HG03025 (cell line): ENCODE data around the gene TBC1D1.
"Not testable (repeated sequence)": the region's sequence is repeated elsewhere in the genome, so short reads cannot be mapped to it uniquely, and the experiment has no call there.

Experiments used
- ATAC-seq: cut with Tn5 transposase; IDR thresholded peaks from one replicate; pipeline ENCODE4 v1.9.1; 2021; ENCODE audit warnings: mild to moderate bottlenecking, moderate library complexity; ENCODE audit not compliant: unreplicated experiment, low FRiP score

Gene TBC1D1

DNA sequence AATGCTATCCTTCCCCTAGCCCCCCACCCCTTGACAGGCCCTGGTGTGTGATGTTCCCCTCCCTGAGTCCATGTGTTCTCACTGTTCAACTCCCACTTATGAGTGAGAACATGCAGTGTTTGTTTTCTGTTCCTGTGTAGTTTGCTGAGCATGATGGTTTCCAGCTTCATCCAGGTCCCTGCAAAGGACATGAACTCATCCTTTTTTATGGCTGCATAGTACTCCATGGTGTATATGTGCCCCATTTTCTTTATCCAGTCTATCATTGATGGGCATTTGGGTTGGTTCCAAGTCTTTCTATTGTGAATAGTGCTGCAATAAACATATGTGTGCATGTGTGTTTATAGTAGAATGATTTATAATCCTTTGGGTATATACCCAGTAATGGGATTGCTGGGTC lies 32.2 kb downstream of the TBC1D1 start:
- not testable (repeated sequence) for ATAC-seq

DNA sequence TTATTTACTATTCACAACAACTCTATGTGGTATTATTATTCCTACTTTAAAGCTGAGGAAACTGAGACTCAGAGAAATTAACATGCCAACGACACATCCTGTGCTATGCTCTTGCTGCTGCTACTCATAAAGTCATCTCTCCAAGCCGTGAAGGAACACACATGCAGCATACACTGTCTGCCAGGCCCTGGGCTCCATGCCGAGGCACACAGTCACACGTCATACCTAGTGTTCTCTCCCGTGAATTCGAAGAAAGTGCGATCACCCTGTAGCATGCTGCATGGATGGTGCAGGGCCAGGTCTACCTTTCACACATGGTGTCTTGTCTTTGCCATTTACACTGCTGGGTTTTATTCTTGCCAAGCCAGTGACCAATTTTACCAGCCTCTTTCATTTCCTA lies 34.1 kb downstream of the TBC1D1 start:
- no peak for ATAC-seq

DNA sequence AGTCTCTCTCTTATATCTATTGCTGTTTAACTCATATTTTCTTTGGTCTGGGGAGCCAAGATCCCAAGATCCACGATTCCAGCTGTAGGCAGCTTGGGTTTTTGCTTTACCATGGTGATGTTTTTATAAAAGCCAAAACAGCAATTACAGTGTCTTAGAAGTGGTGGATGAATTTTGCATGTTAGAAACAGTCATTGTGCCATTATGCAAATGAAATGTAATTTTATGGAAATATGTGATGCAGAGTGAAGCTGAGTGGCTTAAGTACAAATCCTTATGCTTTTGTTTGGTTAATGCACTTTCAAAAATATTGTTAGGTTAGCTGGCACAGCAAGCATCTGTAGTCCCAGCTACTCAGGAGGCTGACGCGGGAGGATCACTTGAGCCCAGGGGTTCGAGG lies 36.5 kb downstream of the TBC1D1 start:
- no peak for ATAC-seq

DNA sequence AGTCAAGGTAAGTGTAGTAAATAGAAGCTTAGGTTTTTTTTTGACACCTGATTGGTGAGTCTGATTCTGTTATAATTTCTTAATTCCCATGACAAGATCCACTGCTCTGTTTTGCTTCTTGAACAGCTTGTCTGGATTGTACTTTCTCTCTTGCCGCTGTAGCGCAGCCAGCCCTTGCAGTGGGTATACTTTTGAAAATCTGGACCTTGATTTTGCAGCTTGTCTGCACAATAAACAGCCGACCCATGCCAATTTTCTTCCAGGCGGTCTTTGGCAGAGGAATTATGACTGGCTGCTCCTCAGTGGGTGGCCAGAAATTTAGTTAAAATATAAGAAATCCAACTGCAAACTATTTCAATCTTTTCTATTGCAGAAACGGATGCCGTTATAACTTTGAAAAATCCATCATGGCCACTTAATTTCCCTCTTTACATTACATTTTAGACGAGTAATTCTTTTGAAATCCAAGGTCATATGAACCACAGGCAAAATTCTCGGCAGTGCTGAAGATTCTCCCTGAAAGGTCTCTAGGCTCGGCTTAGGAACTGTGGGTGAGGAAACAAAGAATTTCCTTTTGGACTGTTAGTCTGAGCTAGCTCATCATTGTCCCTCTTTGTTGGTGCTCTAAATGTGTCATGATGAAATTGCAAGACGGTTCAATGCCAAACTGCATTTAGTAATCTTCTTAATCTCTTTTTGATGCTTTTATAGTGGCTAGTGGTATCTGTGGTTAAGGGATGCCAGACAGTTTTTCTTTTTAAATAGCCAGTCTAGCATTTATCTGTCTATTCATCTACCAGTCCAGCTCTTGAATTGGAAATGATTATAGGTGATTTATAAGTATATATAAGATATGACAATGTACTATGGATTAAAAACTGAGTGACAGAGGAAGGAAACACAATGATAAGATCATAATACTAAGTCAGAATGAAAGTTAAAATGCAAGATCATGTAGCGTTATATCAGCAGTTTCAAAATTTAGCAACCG lies 37.8 kb downstream of the TBC1D1 start:
- ATAC-seq: no peak

DNA sequence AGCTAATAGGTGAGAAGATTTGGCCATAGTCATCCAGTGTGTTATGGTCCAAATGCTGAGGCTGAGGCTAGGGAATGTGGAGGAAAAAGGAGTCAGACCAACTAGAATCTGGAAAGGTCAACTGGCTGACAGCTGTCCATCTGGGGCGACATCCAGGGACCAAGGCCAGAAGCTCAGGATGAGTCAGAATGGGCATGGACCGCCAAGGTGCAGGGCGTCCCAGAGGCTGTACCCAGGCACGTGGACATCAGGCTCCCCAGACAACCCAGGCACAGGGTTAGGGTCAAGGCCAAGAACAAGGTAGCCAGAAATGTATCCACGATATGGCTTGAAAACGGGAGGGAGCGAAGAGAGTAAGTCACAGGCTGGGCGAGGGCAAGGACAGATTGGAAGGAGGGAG lies 43.2 kb downstream of the TBC1D1 start:
- ATAC-seq: no peak

DNA sequence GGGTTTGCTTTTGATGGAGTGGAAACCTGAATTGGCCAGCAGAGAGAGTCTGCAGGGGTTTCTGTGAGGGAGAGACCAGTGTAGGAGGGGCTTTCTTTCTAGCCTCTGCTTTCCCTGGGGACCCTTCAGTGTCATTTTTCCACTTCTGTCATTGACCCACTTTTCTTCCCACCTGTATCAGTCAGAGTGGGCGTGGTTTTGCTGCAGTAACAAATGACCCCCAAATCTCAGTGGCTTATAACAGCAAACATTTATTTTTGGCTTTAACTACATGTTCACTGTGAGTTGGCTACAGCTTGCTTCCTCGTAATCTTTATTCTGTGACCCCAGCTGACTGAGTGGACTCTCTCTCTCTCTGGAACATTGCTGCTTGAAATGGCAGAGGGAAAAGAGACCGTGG lies 43.7 kb downstream of the TBC1D1 start:
- ATAC-seq: no peak

DNA sequence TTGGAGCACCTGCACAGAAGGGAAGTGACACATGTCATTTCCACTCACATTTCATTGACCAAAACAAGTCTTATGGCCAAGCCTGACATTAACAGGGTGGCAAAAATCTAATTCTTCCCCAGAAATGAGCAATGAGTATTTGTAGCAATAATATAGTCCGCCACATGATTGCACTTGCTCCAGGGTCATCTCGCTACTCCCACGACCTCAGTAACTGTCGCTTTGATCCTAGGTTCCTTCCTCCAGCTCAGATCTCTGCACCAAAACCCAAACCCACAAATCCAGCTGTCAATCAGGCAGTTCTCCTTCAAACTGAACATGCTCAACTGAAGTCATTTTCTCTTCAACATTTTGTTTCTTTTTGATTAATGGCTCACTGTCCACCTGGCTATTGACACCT lies 44.1 kb downstream of the TBC1D1 start:
- no peak for ATAC-seq

DNA sequence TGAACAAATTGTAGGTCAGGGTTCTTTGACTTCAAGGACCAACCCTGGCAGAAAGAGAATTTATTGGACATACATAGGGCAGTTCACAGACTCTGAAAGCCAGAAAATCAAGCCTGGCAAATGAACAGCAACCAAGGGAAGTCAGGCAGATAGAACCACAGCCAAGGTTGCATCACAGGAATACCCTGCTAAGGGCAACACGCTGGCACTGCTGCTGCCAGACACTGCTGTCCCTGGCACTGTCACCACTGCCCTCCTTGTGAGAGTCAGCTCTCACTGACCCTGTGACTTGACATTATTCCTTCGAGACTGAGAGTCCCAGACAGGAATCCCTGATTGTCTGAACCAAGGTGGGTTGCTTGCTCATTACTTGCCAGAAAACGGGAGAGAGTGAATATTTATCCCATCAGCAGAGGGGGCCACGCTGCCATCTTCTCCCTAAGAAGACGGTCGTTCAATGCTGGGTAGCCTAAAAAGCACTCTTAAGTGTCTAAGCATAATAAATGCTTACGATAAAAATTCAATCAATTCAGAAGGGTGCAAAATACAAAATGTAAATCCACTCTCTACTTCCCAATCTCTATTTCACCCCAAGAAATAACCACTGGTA lies 46.1 kb downstream of the TBC1D1 start:
- no peak for ATAC-seq

DNA sequence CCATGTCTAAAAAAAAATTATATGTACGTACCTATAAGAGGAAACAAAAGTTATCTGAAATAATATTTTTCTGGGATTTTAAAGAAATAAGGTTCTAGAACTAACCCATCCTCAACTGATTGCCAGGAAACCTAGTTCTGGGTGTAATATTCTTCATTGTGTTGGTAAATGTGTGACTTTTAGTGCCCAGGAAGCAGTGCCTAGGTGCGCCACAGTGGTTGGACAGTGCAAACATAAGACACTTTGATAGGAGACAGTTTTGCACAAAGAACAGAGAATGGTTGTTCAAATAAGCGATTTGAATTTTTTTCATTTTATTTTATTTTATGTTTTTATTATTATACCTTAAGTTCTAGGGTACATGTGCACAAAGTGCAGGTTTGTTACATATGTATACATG lies 47.3 kb downstream of the TBC1D1 start:
- ATAC-seq: no peak

DNA sequence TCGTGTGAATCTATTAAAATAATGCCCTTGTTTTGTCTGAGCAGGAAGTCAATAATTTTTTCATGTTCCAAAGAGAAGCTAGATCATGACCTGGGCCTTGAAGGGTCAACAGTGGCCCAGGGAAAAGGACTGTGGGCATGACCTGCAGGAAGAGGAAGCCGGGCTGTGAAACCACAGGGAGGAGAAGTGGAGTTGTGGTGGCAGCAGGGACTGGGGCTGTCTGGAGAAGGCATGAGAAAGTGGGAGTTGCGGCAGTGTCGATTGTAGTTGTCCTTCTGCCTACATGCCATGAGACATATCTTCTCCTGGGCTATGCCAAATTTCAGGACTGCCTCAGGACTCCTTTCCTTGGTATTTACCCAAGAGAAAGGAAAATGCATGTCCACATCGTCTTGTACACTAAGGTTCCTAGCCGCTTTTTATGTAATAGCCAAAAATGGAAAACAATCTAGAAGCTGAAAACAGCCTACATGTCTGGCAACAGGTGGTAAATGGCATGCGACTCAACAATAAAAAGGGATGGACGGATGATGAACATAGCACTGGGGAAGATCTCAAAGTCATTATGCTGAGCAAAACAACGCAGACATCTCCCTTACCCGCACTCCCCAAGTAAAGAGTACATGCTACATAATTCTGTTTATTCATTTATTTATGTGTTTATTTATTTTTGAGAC lies 55.8 kb downstream of the TBC1D1 start:
- no peak for ATAC-seq

DNA sequence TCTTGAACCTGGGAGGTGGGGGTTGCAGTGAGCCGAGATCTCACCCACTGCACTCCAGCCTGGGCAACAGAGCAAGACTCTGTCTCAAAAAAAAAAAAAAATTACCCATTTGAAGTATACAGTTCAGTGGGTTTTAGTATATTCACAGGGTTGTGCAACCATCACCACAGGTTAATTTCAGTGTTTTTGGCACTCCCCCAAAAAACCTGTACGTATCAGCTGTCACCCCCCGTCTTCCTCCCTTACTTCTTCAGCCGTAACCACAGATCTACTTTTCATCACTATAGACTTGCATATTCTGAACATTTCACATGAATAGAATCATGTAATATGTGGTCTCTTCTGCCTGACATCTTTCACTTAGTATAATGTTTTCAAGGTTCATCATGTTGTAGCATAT lies 57.7 kb downstream of the TBC1D1 start:
- ATAC-seq: no peak

DNA sequence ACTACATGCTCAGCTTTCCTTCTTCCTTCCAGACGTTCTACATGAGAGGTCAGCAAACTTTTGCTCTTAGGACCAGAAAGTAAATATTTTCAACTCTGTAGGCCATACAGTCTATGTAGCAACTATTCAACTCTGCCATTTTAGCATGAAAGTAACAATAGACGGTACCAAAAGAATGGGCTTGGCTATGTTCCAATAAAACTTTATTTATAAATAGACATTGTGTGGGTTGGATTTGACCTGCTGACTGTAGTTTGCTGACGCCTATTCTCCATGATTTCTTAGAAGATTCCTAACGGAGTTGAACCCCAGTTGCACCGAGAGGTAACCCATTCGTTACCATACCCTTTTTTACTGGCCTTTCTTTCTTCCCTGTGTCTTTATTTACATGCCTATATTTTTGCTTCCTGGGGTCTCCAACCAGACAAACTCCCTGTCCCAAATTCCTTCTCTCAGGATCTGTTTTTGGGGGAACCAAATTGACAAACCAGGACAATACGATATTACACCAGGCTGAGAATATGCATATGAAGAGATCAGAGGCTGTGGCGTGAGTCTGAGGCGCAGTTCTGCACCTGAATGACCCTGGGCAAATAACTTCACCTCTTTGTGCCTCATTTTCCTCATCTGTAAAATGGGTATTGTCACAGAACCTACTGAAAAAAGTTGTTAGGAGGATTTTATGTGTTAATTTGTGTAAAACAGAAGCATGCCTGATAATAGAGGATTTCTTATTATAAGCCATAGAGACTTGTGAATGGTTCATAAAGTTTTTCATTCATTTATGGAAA lies 58.9 kb downstream of the TBC1D1 start:
- ATAC-seq: no peak

DNA sequence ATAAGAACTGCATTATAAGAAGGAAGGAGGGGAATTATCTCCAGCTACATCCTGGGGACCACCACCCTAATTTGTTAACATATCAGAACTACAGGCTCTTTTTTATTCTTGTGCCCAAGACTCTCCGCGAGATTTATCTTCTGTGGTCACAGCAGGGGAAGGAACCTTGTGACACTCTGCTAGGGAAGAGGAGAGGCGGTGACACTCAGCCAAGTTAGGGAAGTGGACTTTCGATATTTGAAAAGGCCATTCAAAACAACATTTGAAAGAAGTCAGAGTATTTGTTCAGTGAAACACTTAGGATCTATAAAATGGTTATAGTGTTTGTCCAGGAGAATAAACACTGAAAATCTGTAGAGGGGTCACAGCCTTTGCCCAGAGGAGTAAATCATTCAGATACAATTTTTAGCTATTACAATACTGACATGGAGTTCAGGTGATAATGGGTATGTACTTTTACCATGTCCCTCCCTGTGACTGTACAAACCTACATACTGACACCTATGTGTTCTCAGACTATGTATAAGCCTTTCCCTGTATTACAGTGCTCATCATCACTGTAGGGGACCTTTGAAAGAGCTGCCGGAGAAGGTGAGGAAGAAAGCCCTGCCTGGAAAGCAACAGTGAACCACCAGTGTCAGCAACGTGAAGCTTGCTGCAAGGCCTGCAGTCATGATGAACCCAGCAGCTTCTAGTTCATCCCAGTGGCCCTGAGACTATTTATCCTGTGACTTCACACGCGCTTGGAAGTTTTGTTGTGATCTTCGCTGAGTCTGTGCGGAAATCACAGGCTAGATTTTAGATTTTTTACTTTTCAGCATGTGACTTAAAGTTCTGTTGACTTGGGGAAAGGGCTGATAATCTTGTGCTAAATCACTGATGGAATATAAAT lies 60.8 kb downstream of the TBC1D1 start:
- ATAC-seq: no peak

DNA sequence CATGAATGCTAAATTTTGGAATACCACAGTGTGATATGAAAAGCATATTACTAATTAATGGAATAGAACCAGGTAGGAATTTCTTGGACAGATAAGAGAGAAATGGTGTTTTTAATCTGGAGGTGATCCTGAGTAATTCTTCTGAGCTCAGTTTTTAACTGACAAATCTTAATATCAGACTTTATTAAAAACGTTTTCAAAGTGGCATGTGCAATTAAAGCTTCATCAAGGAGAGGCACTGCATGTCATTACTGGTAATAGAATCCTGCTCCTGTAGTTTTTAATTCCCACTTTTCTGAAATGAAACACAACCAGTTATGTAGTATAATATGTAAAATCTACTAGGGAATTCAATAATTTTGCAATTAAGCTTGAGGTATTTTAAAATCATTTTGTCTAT lies 62.3 kb downstream of the TBC1D1 start:
- ATAC-seq: no peak

DNA sequence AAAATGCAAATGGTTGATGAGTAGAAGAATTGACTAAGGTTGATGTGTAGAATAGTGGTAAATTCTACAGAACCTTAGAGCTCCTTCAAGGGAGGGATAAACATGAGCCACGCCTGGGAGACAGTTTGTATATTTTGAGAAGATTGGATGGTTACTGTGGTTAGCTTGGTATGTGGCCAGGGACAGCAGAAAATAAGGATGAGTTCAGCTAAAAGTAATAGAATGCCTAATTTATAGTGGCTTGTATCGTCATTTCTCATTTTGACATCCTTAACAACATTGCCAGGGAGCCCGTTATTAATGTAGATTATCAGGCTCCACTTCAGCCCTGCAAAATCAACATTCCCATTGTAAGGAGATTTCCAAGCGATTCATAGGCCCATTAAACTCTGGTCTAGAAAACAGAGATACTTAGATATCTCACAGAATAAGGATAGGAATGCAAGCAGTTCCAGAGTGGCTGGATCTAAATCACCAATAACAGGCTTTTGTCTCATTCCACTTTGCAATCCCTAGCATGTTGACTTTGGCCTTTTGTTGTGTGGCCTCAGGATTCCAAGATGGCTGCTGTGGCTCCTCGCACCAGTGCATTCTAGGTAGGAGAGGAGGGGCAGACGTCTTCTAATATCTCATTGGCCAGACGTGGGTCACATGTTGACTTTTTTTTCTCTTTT lies 62.9 kb downstream of the TBC1D1 start:
- ATAC-seq: no peak

DNA sequence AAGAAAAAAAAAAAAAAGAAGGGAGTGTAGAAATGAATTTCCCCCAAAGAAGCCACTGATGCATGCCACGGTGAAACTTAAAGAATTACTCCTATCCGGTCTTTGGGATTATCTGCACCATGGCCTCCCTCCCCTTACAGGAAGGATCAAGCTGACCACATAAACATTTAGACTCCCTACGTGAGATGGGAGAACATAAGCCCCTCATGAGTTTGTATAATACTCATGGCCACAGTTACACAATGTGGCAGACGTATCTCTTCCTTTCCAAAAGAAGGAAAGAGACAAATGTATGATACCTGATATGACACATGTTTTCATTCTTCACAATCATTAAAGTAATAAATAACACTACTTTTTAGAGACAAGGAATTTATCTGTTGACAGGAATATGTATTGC lies 66.1 kb downstream of the TBC1D1 start:
- no peak for ATAC-seq

DNA sequence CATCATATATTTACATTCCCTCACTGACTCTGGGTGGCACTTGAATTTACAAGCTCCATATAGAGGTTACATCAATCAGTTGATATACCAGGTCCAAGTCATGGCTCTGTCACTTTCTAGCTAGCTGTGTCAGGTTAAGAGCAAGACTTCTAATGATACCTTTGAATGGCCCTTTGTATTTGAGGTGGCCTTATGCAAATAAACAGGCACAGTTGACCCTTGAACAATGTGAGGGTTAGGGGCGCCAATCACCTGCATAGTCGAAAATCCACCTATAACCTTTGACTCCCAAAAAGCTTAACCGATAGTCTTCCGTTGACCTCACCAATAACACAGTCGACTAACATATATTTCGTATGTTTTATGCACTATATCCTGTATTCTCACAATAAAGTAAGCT lies 68.0 kb downstream of the TBC1D1 start:
- ATAC-seq: no peak

DNA sequence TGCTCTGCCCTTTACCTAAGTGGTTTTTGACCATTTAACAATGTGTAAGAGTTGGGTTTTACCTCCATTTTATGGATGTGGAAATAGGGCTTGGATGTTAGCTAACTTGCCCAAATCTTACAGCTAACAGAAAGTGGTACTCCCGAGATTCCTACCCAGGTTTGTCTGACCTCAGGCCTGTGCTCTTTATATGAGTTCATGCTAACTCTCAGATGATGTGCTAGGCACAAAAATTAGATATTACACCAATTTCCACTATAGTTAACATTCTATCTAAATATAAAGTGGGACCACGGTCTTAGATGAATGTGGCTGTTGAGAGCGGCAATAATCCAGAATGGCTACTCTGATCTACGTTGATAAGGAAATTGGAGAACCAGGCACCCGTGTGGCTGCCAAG lies 69.2 kb downstream of the TBC1D1 start, which contains the start of gene PTTG2:
PTTG2 (plus strand) TSS at position 301 of the 400 bp plus-strand sequence; CDS start at position 338, 37 bp downstream.
- ATAC-seq: no peak
